Measurements from ENCODE around the gene ZNF484. TPM values are rescaled to one million over a fixed set of nuclear protein-coding genes. Genes with fewer than 3 reads are reported as not detected.
"Not testable (repeated sequence)": the region's sequence is repeated elsewhere in the genome, so short reads cannot be mapped to it uniquely, and the experiment has no call there.

The ZNF484 gene
- total and polyA plus RNA-seq, 8 donors: 0.58 to 21.5 (median 1.3) TPM

DNA sequence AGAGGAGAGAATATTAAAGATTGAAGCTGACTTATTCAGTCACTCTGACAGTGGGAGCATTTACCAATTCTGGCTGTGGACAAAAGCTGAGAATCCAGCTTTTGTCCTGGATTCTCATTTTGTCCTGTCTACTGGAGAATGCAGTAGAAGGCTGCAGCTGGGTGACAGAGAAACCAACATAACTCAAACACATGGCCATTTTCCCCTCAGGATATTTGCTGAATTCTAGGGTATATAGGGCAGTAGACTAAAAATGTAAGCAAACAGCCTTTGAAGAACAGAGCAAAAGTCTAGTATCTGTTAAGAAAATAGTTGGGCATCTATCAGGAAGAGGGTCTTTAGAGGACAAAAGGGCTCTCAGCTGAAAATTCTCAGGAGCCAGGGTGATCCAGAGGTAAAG is 20.6 kb downstream of the ZNF484 start:
- Histone ChIP-seq H3K4me3 (no peak overlapping the region), H3K9me3 (no peaks in the 10 kb centered on the region), H3K27ac (no peak overlapping the region), H3K36me3 (peaks cover 31 to 72% (median 68%) of the 10 kb centered on the region in 4 donors), H3K4me1 (no peaks in the 10 kb centered on the region), H3K27me3 (no peaks in the 10 kb centered on the region)
- TF ChIP-seq POLR2AphosphoS5 (IDR thresholded peaks at IDR 0.05): no peak
- TF ChIP-seq POLR2A (IDR thresholded peaks at IDR 0.05): no peak
- TF ChIP-seq, protein P1, sequence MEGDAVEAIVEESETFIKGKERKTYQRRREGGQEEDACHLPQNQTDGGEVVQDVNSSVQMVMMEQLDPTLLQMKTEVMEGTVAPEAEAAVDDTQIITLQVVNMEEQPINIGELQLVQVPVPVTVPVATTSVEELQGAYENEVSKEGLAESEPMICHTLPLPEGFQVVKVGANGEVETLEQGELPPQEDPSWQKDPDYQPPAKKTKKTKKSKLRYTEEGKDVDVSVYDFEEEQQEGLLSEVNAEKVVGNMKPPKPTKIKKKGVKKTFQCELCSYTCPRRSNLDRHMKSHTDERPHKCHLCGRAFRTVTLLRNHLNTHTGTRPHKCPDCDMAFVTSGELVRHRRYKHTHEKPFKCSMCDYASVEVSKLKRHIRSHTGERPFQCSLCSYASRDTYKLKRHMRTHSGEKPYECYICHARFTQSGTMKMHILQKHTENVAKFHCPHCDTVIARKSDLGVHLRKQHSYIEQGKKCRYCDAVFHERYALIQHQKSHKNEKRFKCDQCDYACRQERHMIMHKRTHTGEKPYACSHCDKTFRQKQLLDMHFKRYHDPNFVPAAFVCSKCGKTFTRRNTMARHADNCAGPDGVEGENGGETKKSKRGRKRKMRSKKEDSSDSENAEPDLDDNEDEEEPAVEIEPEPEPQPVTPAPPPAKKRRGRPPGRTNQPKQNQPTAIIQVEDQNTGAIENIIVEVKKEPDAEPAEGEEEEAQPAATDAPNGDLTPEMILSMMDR (IDR thresholded peaks at IDR 0.05): no peak
- TF ChIP-seq EP300 (IDR thresholded peaks at IDR 0.05): no peak
- intact Hi-C loops (cut with DNase I; ENCODE audit: low total_unique reads): no loop called here
- DNase-seq: no peak

DNA sequence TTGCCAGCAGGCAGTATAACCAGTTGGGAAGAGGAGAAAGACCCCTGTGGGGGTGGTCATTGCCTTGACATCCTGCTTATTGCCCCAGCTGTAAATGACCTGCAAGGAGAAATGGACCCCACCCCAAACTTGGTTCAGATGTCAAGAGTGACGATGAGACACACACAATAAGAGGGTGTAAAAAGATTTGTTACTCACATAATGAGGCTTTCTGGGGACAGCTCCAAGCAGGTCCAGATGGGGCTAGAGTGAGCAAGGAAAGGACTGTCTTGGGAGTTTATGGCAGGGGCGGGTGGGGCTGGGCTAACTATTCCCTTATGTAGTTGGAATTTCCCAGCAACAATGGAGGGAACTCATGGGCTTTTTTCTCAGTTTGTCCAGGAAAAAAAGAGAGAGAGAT is 24.1 kb downstream of the ZNF484 start:
- Histone ChIP-seq H3K27me3 (no peaks in the 10 kb centered on the region), H3K27ac (no peak overlapping the region), H3K36me3 (peaks cover 60 to 89% (median 84%) of the 10 kb centered on the region in 4 donors), H3K4me3 (no peak overlapping the region), H3K4me1 (no peaks in the 10 kb centered on the region), H3K9me3 (peaks cover 6 to 27% (median 16%) of the 10 kb centered on the region in 4 donors)
- TF ChIP-seq POLR2AphosphoS5 (IDR thresholded peaks at IDR 0.05) (no peak), EP300 (IDR thresholded peaks at IDR 0.05) (no peak), POLR2A (IDR thresholded peaks at IDR 0.05) (no peak)
- TF ChIP-seq, protein P1 (IDR thresholded peaks at IDR 0.05): no peak
- 73 to 98% (median 95%) methylated on average over 2 of the region's 2 CpGs for WGBS, 5 donors
- no peak for DNase-seq
- intact Hi-C loops (cut with DNase I; ENCODE audit: low total_unique reads): no loop called here

GRCh38 chr9:92850898-92851297 is 26.9 kb downstream of the ZNF484 start:
- intact Hi-C loops (cut with DNase I; ENCODE audit: low total_unique reads): no loop called here
- Histone ChIP-seq H3K27me3 (no peaks in the 10 kb centered on the region), H3K36me3 (peaks cover 82 to 100% (median 97%) of the 10 kb centered on the region in 4 donors), H3K4me3 (no peak overlapping the region), H3K27ac (no peak overlapping the region), H3K4me1 (no peaks in the 10 kb centered on the region), H3K9me3 (peaks cover 33 to 55% (median 44%) of the 10 kb centered on the region in 4 donors)
- TF ChIP-seq POLR2A (IDR thresholded peaks at IDR 0.05): no peak
- TF ChIP-seq POLR2AphosphoS5 (IDR thresholded peaks at IDR 0.05): no peak
- TF ChIP-seq, protein P1 (IDR thresholded peaks at IDR 0.05): no peak
- no peak for TF ChIP-seq EP300 (IDR thresholded peaks at IDR 0.05)
- no peak for DNase-seq

DNA sequence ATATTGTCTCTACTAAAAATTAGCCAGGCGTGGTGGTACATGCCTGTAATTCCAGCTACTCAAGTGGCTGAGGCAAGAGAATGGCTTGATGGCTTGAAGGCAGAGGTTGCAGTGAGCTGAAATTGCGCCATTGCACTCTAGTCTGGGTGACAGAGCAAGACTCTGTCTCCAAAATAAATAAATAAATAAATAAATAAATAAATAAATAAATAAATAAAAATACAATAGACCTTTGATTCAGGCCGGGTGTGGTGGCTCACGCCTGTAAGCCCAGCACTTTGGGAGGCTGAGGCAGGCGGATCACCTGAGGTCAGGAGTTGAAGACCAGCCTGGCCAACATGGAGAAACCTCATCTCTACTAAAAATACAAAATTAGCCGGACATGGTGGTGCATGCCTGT is 29.1 kb downstream of the ZNF484 start:
- H3K27ac ChIP-seq; H3K4me1 ChIP-seq; intact Hi-C loops (cut with DNase I; ENCODE audit: low total_unique reads); H3K27me3 ChIP-seq; DNase-seq; H3K4me3 ChIP-seq: not testable (repeated sequence)
- H3K9me3 ChIP-seq: peaks cover 36 to 77% (median 61%) of the 10 kb centered on the region in 4 donors
- 86 to 97% (median 96%) methylated on average over 6 of the region's 6 CpGs for WGBS, 5 donors
- H3K36me3 ChIP-seq: peaks cover 61 to 96% (median 79%) of the 10 kb centered on the region in 4 donors

DNA sequence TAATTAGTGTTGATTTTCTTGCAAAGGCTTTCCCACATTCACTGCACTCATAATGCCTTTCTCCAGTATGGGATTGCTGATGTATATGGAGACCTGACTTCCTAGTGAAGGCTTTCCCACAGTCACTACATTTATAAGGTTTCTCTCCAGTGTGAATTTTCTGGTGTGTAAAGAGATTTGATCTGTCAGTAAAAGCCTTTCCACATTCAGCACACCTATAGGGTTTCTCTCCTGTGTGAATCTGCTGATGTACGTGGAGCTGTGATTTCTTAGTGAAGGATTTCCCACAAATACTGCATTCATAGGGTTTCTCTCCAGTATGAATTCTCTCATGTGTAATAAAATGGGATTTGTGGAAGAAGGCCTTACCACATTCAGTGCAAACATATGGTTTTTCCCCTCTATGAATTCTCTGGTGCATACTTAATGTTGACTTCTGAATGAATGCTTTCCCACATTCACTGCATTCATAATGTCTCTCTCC is 31.1 kb downstream of the ZNF484 start:
- Histone ChIP-seq H3K4me3 (no peak overlapping the region), H3K27ac (no peak overlapping the region), H3K4me1 (no peaks in the 10 kb centered on the region), H3K9me3 (peaks cover 36 to 96% (median 72%) of the 10 kb centered on the region in 4 donors), H3K36me3 (peaks cover 51 to 86% (median 66%) of the 10 kb centered on the region in 4 donors), H3K27me3 (no peaks in the 10 kb centered on the region)
- intact Hi-C loops (cut with DNase I; ENCODE audit: low total_unique reads): no loop called here
- TF ChIP-seq POLR2A (IDR thresholded peaks at IDR 0.05) (no peak), POLR2AphosphoS5 (IDR thresholded peaks at IDR 0.05) (no peak), EP300 (IDR thresholded peaks at IDR 0.05) (no peak)
- TF ChIP-seq, protein P1 (IDR thresholded peaks at IDR 0.05): no peak
- WGBS, 5 donors: 86 to 100% (median 100%) methylated on average over 1 of the region's 1 CpG
- DNase-seq: no peak

GRCh38 chr9:92838411-92838810 is 39.4 kb downstream of the ZNF484 start:
- H3K27ac ChIP-seq; H3K4me1 ChIP-seq; intact Hi-C loops (cut with DNase I; ENCODE audit: low total_unique reads); H3K4me3 ChIP-seq; DNase-seq; H3K27me3 ChIP-seq: not testable (repeated sequence)
- Histone ChIP-seq H3K9me3 (peaks cover 10 to 87% (median 40%) of the 10 kb centered on the region in 4 donors), H3K36me3 (peaks cover 0 to 16% (median 7%) of the 10 kb centered on the region in 4 donors)
- WGBS, 5 donors: 92 to 100% (median 97%) methylated on average over 1 of the region's 1 CpG
